GM19438 (cell line): ENCODE data around the gene MRTFB.

Source experiments
- ATAC-seq: cut with Tn5 transposase; IDR thresholded peaks from one replicate; pipeline ENCODE4 v1.9.1; 2021; ENCODE audit warnings: low read depth; ENCODE audit not compliant: unreplicated experiment

The MRTFB gene

GRCh38 chr16:14225457-14225856 lies 154.3 kb downstream of the MRTFB start:
- ATAC-seq = no peak

GRCh38 chr16:14232106-14232864 lies 161.2 kb downstream of the MRTFB start:
- ATAC-seq = no peak

- no peak for ATAC-seq
Measured at GRCh38 chr16:14236401-14236800, 165.3 kb downstream of the MRTFB start.

DNA sequence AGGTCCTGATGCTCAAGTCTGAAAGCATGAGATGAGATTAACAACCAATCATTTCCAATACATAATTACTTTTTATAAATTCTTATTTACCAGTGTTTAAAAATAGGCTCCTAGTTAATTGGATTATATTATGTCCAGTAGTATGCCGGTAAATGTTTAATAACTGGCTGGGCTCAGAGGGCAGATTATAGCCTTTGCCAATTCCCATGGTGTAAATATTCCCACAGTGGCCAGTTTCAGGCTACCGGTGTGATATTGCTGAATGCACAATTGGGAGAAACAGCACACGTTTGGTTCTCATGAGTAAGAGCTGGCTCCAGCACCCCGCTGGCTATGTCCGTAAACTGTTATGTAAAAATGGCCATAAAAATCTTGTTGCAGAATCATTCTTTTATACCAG lies 167.6 kb downstream of the MRTFB start:
- no peak for ATAC-seq

- ATAC-seq = no peak
Measured at GRCh38 chr16:14239791-14240190, 168.7 kb downstream of the MRTFB start.

GRCh38 chr16:14240219-14240843 lies 169.2 kb downstream of the MRTFB start:
- ATAC-seq = no peak

GRCh38 chr16:14240964-14241363 lies 169.8 kb downstream of the MRTFB start:
- ATAC-seq = no peak

DNA sequence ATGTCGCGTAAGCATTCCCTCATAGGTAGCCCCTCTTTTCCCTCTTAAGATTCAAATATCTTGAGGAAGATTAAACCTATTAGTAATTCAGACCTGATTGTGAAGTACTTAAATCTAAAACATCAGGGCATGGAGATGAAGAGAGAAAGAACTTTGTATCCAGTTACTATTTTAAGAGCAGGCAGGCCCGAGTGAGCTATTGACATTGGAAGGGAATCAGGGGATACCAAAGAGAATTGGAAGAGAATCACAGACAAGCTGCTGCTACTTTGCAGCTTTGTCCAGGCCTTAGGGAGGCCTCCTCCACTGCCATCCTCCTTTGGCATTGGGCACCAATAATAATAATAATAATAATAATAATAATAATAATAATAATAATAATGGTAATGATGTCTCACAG lies 170.5 kb downstream of the MRTFB start:
- no peak for ATAC-seq

DNA sequence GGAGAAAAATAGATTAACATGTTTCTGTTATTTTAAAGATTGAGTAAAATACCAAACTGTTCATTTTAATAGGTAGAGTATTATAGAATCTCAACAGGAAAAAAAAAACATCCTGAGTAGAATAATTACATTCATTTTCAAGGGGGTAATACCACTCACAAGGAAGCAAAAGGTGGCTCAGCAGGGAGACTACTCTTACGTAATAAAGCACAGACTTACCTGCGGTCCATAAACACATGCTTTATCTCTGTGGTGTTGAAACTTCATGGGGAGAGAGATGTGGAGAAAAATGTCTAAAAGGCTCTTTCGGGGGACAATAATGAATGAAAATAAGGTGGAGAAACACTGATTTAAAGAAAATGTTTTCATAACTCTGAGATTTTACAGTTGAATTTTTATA lies 171.7 kb downstream of the MRTFB start:
- ATAC-seq = no peak

DNA sequence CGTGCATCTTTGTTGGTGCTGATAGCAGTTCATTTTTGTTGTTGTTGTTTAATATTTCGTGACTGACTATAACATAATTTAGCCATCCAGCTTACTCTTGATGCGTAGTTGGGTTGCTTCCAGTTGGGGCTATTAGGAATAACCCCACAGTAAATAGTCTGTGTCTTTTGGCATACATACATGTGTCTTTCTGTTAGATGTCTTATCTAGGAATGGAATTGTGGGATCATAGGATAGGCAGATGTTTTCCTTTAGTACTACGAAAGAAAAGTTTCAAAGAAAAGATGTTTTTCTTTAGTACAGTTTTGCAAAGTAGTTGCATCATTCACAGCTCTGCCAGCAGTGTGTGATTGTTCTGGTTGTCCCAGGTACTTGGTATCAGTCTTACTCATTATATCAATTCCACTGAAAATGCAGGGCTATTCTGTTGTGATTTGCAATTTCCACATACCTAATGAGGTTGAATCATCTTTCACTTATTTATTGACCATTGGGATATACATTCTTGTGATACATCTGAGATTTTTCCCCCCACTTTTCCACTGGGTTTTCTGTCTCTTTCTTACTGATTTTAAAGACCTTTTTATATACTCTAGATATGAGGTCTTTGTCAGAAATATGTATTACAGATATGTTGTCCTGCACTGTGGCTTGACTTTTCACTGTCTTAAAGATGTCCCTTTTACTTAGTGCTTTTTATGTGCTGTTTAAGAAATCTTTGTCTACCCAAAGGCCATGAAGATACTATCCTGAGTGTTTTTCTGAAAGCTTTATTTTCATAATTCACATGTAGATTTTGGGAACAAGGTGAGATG lies 173.3 kb downstream of the MRTFB start:
- ATAC-seq = no peak

- ATAC-seq = no peak
Measured at GRCh38 chr16:14248791-14249190, 177.7 kb downstream of the MRTFB start.

GRCh38 chr16:14249291-14250032 lies 178.3 kb downstream of the MRTFB start:
- ATAC-seq = no peak

- ATAC-seq = no peak
Measured at GRCh38 chr16:14251419-14251818, 180.3 kb downstream of the MRTFB start.

- ATAC-seq = no peak
Measured at GRCh38 chr16:14252860-14253259, 181.7 kb downstream of the MRTFB start.

DNA sequence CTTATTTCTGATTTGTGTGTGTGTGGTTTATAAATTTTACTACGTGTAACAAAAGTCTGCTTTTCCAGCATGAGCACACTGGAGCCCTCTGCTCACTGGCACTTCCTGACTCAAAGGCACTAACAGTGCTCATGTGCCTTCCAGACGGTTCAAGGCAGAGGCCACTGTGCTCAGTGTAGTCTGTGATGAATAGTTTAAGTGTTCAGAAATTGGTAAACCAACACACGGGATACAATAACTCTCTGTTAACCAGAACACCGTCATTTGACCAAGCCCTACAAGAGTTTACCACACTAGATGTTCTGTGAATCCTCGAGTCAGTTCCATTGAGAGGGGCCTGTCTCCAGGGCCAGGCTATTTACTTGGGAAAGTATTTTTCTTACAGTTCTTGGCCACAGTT lies 191.9 kb downstream of the MRTFB start:
- no peak for ATAC-seq

DNA sequence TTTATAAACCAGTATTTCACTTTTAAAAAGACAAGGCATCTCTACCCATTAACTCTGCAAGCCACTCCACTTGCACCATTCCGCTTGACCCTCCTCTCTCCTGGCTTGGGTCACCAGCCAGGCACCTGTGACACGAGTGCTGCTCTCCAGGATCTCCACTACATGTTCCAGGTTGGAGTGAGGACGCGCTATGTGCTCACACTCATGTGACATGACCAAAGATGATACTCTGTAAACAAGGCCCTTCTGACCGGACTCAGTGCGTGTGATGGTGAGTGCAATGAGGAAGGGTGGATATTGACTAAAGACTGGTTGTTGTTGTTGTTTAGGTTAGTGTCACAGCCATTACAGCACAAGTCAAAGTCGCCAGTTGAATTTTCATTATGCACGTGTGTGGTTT lies 192.7 kb downstream of the MRTFB start:
- no peak for ATAC-seq

DNA sequence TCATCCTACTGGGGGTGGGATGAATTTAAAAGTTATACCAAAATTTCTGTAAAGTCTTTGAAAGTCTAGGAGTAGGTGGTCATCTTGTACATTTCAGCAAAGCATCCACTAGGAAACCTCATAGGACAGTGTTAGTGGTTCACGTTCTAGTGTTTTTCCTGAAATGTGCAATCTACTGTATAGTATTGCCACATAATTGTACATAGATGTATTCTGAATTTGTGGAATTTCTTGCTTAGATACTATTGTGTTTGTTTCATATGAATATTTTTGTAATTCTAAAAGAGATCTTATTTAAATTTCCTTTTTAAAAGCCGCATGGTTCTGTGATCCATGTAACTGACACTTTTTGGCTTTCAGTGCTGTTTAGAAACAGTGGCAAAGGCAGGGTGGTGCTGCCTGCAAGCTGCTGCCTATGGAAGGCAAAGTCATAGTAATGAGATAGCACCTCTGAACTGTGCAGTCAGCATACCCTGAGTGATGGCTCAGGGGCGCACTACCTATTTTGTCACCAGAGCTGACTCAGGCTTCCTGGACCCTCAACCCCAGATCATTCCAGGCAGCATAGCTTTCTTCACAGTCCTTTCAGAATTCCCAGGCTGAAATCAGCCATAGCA lies 193.3 kb downstream of the MRTFB start:
- ATAC-seq = no peak

GRCh38 chr16:14268073-14268472 lies 197.0 kb downstream of the MRTFB start:
- ATAC-seq = no peak

- no peak for ATAC-seq
Measured at GRCh38 chr16:14275934-14276333, 204.8 kb downstream of the MRTFB start.

- no peak for ATAC-seq
Measured at GRCh38 chr16:14278749-14279148, 207.6 kb downstream of the MRTFB start.
